IMR-90 (cell line): ENCODE measurements around the gene USP40. TPM values are rescaled to one million over a fixed set of nuclear protein-coding genes. Genes with fewer than 3 reads are reported as not detected.

Experiments
- ATAC-seq: fragments of 200-7000 bp; cut with Tn5 transposase; 2 replicates; pipeline ENCODE4 v1.9.1; 2020; ENCODE audit warnings: low read depth, mild to moderate bottlenecking, moderate library complexity
- BruUV-seq: library from RNA; stranded (reverse); fragments of 400-500 nt; replicated peaks from 2 replicates; lab custom pipeline; 2021; lab: Mats Ljungman, UMichigan
- CTCF ChIA-PET: fragments of 300-600 bp; formaldehyde crosslinking; extraction: SDS; loops from one replicate; lab custom pipeline; 2021; ENCODE audit warnings: antibody characterized with exemption; lab: Yijun Ruan, JAX
- POLR2A ChIA-PET: fragments of 300-600 bp; sonication (Branson Sonifier 250); formaldehyde crosslinking; loops from one replicate; lab custom pipeline; 2022; ENCODE audit warnings: antibody characterized with exemption; ENCODE audit not compliant: unreplicated experiment; lab: Charles Lee
- DNase-seq: peaks from one replicate; pipeline ENCODE4 v3.0.0; 2013
- H2AFZ ChIP-seq: replicated peaks from 2 replicates; pipeline ENCODE3; 2013; ENCODE audit warnings: low read length, mild to moderate bottlenecking; ENCODE audit not compliant: poor library complexity
- H2AK5ac ChIP-seq: 2 replicates; pipeline ENCODE4 v1.6.1; 2013; ENCODE audit warnings: low read depth, low read length, inconsistent platforms
- H2AK9ac ChIP-seq: replicated peaks from 2 replicates; pipeline ENCODE3; 2013; ENCODE audit warnings: mild to moderate bottlenecking, low read depth, low read length, moderate library complexity; ENCODE audit not compliant: poor library complexity
- H2BK120ac ChIP-seq: 2 replicates; pipeline ENCODE4 v1.6.1; 2013; ENCODE audit warnings: low read depth, low read length, inconsistent platforms
- H2BK15ac ChIP-seq: 3 replicates; pipeline ENCODE4 v1.6.1; 2013; ENCODE audit warnings: low read depth, low read length, inconsistent platforms
- H2BK20ac ChIP-seq: 2 replicates; pipeline ENCODE4 v1.6.1; 2013; ENCODE audit warnings: low read depth, mild to moderate bottlenecking, inconsistent platforms, low read length, moderate library complexity
- H2BK5ac ChIP-seq: 2 replicates; pipeline ENCODE4 v1.6.1; 2013; ENCODE audit warnings: mild to moderate bottlenecking, low read depth, low read length, inconsistent platforms; ENCODE audit not compliant: poor library complexity, severe bottlenecking
- H3K14ac ChIP-seq: replicated peaks from 2 replicates; pipeline ENCODE4 v1.6.1; 2013; ENCODE audit warnings: low read depth, low read length, inconsistent platforms
- H3K18ac ChIP-seq: 2 replicates; pipeline ENCODE4 v1.6.1; 2013; ENCODE audit warnings: low read depth, low read length, control low read depth
- H3K23ac ChIP-seq: 2 replicates; pipeline ENCODE4 v1.6.1; 2013; ENCODE audit warnings: low read depth, low read length, inconsistent platforms
- H3K27ac ChIP-seq: 2 replicates; pipeline ENCODE4 v1.5.1; 2013; ENCODE audit warnings: mild to moderate bottlenecking, control low read depth, low read length; ENCODE audit not compliant: insufficient read depth
- H3K27me3 ChIP-seq: 2 replicates; pipeline ENCODE4 v1.6.1; 2013; ENCODE audit warnings: low read length; ENCODE audit not compliant: control insufficient read depth, insufficient read depth
- H3K36me3 ChIP-seq: 2 replicates; pipeline ENCODE4 v1.6.1; 2013; ENCODE audit warnings: low read length, mixed read lengths; ENCODE audit not compliant: control insufficient read depth, insufficient read depth
- H3K4ac ChIP-seq: 2 replicates; pipeline ENCODE4 v1.6.1; 2013; ENCODE audit warnings: low read depth, low read length, inconsistent platforms
- H3K4me1 ChIP-seq: 2 replicates; pipeline ENCODE4 v1.6.1; 2013; ENCODE audit warnings: low read length, mixed read lengths; ENCODE audit not compliant: control insufficient read depth, insufficient read depth
- H3K4me2 ChIP-seq: 2 replicates; pipeline ENCODE4 v1.6.1; 2013; ENCODE audit warnings: low read depth, mild to moderate bottlenecking, control low read depth, low read length, moderate library complexity
- H3K4me3 ChIP-seq: 2 replicates; pipeline ENCODE4 v1.5.1; 2013; ENCODE audit warnings: low read depth, mild to moderate bottlenecking, control low read depth, low read length, moderate library complexity; ENCODE audit not compliant: insufficient read depth
- H3K56ac ChIP-seq: 2 replicates; pipeline ENCODE4 v1.6.1; 2013; ENCODE audit warnings: low read length, inconsistent platforms; ENCODE audit not compliant: insufficient read depth; ENCODE audit errors: extremely low read depth
- H3K79me1 ChIP-seq, 2 experiments: 2 replicates each; pipeline ENCODE4 v1.6.1; 2013; ENCODE audit warnings: low read length in 2 of 2, inconsistent platforms in 1 of 2, low read depth in 1 of 2
- H3K9ac ChIP-seq: 2 replicates; pipeline ENCODE4 v1.6.1; 2013; ENCODE audit warnings: low read depth, low read length, control low read depth
- H3K9me1 ChIP-seq: 2 replicates; pipeline ENCODE4 v1.6.1; 2013; ENCODE audit warnings: low read length, inconsistent platforms; ENCODE audit not compliant: insufficient read depth
- H3K9me3 ChIP-seq: 2 replicates; pipeline ENCODE4 v1.6.1; 2013; ENCODE audit warnings: low read length; ENCODE audit not compliant: control insufficient read depth, insufficient read depth
- H4K20me1 ChIP-seq: 2 replicates; pipeline ENCODE4 v1.6.1; 2013; ENCODE audit warnings: low read length, inconsistent platforms; ENCODE audit not compliant: insufficient read depth
- H4K5ac ChIP-seq: 2 replicates; pipeline ENCODE4 v1.6.1; 2013; ENCODE audit warnings: mild to moderate bottlenecking, low read depth, low read length, control low read depth
- H4K8ac ChIP-seq, 2 experiments: 2 replicates each; pipeline ENCODE4 v1.6.1; 2013; ENCODE audit warnings: low read depth in 2 of 2, low read length in 2 of 2, control low read depth in 1 of 2, inconsistent platforms in 1 of 2
- H4K91ac ChIP-seq: 2 replicates; pipeline ENCODE4 v1.6.1; 2013; ENCODE audit warnings: low read depth, low read length, inconsistent platforms; ENCODE audit not compliant: insufficient read depth
- ELK1 ChIP-seq: fragments of 150-350 bp; IDR thresholded peaks from 2 replicates; pipeline ENCODE4 v1.6.1; 2016; ENCODE audit warnings: low read depth, mild to moderate bottlenecking, low read length, moderate library complexity, borderline replicate concordance
- MAFK ChIP-seq: IDR thresholded peaks from 2 replicates; pipeline ENCODE4 v1.6.1; 2012; ENCODE audit warnings: low read depth, low read length, improper control_type of control experiment
- MAZ ChIP-seq: IDR thresholded peaks from 2 replicates; pipeline ENCODE4 v1.6.1; 2012; ENCODE audit warnings: low read depth, mild to moderate bottlenecking, low read length, improper control_type of control experiment, moderate library complexity, borderline replicate concordance
- MXI1 ChIP-seq: IDR thresholded peaks from 2 replicates; pipeline ENCODE4 v1.6.1; 2012; ENCODE audit warnings: low read depth, mild to moderate bottlenecking, low read length, moderate library complexity, borderline replicate concordance
- WGBS, 2 experiments: methylation state at CpG; one replicate each; pipeline versions ENCODE4 v1.1.5 to v1.1.7; 2013; ENCODE audit warnings: missing lambda C conversion rate in 2 of 2; ENCODE audit not compliant: insufficient read length in 1 of 2; ENCODE audit errors: extremely low coverage in 2 of 2; 5-methylcytosine and 5-hydroxymethylcytosine counted together
- dilution Hi-C: fragments of 300-500 bp; cut with HindIII; formaldehyde crosslinking; loops from one replicate; pipeline ENCODE4 v1.14.3; 2018; ENCODE audit warnings: low sequenced_read_pairs; ENCODE audit not compliant: unreplicated experiment
- in situ Hi-C: fragments of 300-500 bp; cut with MboI; formaldehyde crosslinking; loops from 3 replicates; pipeline ENCODE4 v1.14.3; 2019; ENCODE audit warnings: low sequenced_read_pairs, inconsistent platforms, mixed read lengths
- intact Hi-C: fragments of 100-400 bp; cut with micrococcal nuclease; formaldehyde crosslinking; loops from 2 replicates; pipeline ENCODE4 v1.10.0; 2022
- polyA plus RNA-seq, 3 experiments: library from polyadenylated mRNA; depleted of rRNA; stranded (reverse); fragments of >200 nt; gene quantifications; 2 replicates each; pipeline ENCODE4 v1.2.3, GENCODE V29; 2012; ENCODE audit warnings: low replicate concordance in 1 of 3
- total RNA-seq: library from RNA; depleted of rRNA; stranded (reverse); fragments of >200 nt; gene quantifications from 2 replicates; pipeline ENCODE4 v1.2.3, GENCODE V29; 2012

Gene USP40
- total and polyA plus RNA-seq, 2 of the 4 experiments (the other 2 are of a cell fraction) = 30.1 to 30.8 TPM

GRCh38 chr2:233466991-233467603, 99.5 kb downstream of the USP40 start:
- WGBS, 2 experiments = 90% methylated on average over 7 of the region's 20 CpGs; no CpG with 5 or more reads in 1 of the 2 experiments
- dilution Hi-C loops (no loop called here), intact Hi-C loops (no loop called here), in situ Hi-C loops (loop anchor here (25.0 kb wide), 1 partner anchor 370 kb away; no protein-coding TSS in a partner anchor)
- no peak overlapping the region for H2BK120ac ChIP-seq
- no peak overlapping the region for H4K8ac ChIP-seq
- no peaks in the 10 kb centered on the region for H3K27me3 ChIP-seq
- DNase-seq (no peak), ATAC-seq (no peak)
- H3K79me1 ChIP-seq = no peaks in the 10 kb centered on the region
- no peak overlapping the region for H2BK5ac ChIP-seq
- no peaks in the 10 kb centered on the region for H3K4me1 ChIP-seq
- H3K4me3 ChIP-seq = no peak overlapping the region
- TF ChIP-seq MXI1 = no peak
- no peak for TF ChIP-seq MAZ
- no peak for TF ChIP-seq MAFK
- no peak for TF ChIP-seq ELK1
- no peak overlapping the region for H3K4me2 ChIP-seq
- H3K9me3 ChIP-seq = no peaks in the 10 kb centered on the region
- H3K4ac ChIP-seq = no peak overlapping the region
- H3K18ac ChIP-seq = no peak overlapping the region
- no peak overlapping the region for H2AFZ ChIP-seq
- H4K20me1 ChIP-seq = no peaks in the 10 kb centered on the region
- ChIA-PET POLR2A (no interaction called here), CTCF (no interaction called here)
- H2BK20ac ChIP-seq = no peak overlapping the region
- H3K9me1 ChIP-seq = peaks cover 2% of the 10 kb centered on the region; the same call in 1 of the 2 replicates
- peaks cover 42% of the 10 kb centered on the region for H3K36me3 ChIP-seq
- H4K91ac ChIP-seq = no peak overlapping the region
- BruUV-seq = no TSS peak
- H3K14ac ChIP-seq = no peak overlapping the region
- no peak overlapping the region for H3K56ac ChIP-seq
- no peak overlapping the region for H2BK15ac ChIP-seq
- H4K5ac ChIP-seq = no peak overlapping the region
- no peak overlapping the region for H3K27ac ChIP-seq
- H2AK5ac ChIP-seq = no peak overlapping the region
- H2AK9ac ChIP-seq = no peak overlapping the region
- no peak overlapping the region for H3K23ac ChIP-seq
- no peak overlapping the region for H3K9ac ChIP-seq
